Measurements from ENCODE around the gene SLC29A3. TPM values are rescaled to one million over a fixed set of nuclear protein-coding genes. Genes with fewer than 3 reads are reported as not detected.

The SLC29A3 gene
- total RNA-seq, 3 donors from 2014 or later (not counting 1 experiment from before 2014, with no cell fraction given), result 4.0 to 6.6 (median 5.3) TPM

DNA sequence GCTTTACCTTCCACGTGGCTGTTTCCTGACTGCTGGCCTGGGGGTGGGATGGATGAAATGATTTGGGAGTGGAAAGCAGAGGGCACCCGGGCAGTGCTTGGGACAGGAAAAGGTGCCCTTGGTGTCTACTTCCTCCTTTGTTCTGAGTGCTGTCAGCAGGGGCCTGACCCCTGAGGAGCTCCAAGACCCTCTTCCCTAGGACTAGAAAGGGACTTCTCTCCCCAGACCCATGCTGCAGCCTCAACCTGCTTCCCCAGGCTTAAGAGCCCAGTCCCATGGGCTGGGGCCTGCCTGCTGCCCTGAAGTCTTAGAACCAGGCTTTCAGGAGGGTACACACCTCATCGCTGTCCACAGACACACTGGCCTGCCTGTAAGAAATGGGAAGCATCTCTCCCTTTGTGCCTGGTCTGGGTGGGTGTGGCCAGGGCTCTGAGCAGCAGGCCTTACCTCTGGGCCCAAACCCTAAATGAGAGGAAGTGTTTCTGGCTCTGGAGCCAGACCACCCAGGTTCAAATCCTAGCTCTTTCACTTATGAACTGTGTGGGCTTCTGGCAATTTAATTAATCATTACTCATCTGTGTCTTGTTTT is 90.6 kb downstream of the SLC29A3 start:
- H3K4me3 ChIP-seq (ENCODE audit: low read length), result no peak overlapping the region

More for the DNA sequence above, 90.6 kb downstream of the SLC29A3 start:
- TF ChIP-seq, protein P1, sequence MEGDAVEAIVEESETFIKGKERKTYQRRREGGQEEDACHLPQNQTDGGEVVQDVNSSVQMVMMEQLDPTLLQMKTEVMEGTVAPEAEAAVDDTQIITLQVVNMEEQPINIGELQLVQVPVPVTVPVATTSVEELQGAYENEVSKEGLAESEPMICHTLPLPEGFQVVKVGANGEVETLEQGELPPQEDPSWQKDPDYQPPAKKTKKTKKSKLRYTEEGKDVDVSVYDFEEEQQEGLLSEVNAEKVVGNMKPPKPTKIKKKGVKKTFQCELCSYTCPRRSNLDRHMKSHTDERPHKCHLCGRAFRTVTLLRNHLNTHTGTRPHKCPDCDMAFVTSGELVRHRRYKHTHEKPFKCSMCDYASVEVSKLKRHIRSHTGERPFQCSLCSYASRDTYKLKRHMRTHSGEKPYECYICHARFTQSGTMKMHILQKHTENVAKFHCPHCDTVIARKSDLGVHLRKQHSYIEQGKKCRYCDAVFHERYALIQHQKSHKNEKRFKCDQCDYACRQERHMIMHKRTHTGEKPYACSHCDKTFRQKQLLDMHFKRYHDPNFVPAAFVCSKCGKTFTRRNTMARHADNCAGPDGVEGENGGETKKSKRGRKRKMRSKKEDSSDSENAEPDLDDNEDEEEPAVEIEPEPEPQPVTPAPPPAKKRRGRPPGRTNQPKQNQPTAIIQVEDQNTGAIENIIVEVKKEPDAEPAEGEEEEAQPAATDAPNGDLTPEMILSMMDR (IDR thresholded peaks at IDR 0.05), result no peak
- 58% methylated on average over 3 of the region's 3 CpGs for WGBS (ENCODE audit: insufficient coverage)
- Mint-ChIP-seq H3K4me3 (no peak overlapping the region), H3K9me3 (peaks cover 2 to 10% of the 10 kb centered on the region in 2 donors), H3K27ac (no peak overlapping the region), H3K4me1 (no peaks in the 10 kb centered on the region), H3K36me3 (no peaks in the 10 kb centered on the region), H3K27me3 (ENCODE audit: low read depth in 2 of 2) (peaks cover 3 to 6% of the 10 kb centered on the region in 2 donors)
- intact Hi-C loops (cut with micrococcal nuclease), result no loop called here
- Histone ChIP-seq H3K27ac (ENCODE audit: low read length) (no peak overlapping the region), H3K9me3 (ENCODE audit: control insufficient read depth, insufficient read depth, low read length) (no peaks in the 10 kb centered on the region), H3K4me1 (ENCODE audit: control insufficient read depth, insufficient read depth, low read length) (no peaks in the 10 kb centered on the region), H3K27me3 (ENCODE audit: control insufficient read depth, insufficient read depth, low read length) (peaks cover 2% of the 10 kb centered on the region), H3K36me3 (ENCODE audit: control insufficient read depth, insufficient read depth, low read length) (no peaks in the 10 kb centered on the region)
- ATAC-seq, result no peak
- no peak for DNase-seq

Other genes starting within 250 kb of the SLC29A3 start
- gene UNC5B, start 106.7 kb upstream of the SLC29A3 start, total RNA-seq, result under 1 TPM; 0.09 to 0.65 (median 0.09) TPM
- gene CDH23, start 77.7 kb downstream of the SLC29A3 start, total RNA-seq, result 1 to 10 TPM; 1.2 to 6.0 (median 4.3) TPM

Measured in natural killer cell (primary cell).